VCaP (cell line): ENCODE measurements around the gene RPS29.
A peak's percentile ranks its signal among the peaks of the same experiment; 100 is the strongest.

ENCODE experiments used
- H3K27ac ChIP-seq: fragments of 450-650 bp; 2 replicates; pipeline ENCODE4 v1.5.1; 2017
- CTCF ChIP-seq: fragments of 450-650 bp; conservative IDR thresholded peaks from 2 replicates; pipeline ENCODE4 v1.5.1; 2017; ENCODE audit warnings: mild to moderate bottlenecking, moderate library complexity

RPS29 gene

DNA sequence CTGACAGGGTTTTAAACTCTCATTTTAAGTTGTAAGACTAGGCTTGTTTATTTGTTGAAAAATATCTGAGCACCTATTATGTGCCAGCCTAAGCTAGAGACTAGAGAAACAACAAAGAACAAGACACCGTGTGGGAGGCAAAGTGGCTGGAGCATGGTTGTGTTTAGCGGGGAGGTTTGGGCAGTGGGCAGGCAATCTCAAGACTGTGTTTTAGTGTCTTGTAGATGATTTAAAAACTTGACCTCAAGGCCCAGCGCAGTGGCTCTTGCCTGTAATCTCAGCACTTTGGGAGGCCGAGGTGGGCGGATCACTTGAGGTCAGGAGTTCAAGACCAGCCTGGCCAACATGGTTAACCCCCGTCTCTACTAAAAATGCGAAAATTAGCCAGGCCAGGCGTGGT, 26.5 kb upstream of the RPS29 start:
- TF ChIP-seq CTCF: no peak
- no peak overlapping the region for H3K27ac ChIP-seq

DNA sequence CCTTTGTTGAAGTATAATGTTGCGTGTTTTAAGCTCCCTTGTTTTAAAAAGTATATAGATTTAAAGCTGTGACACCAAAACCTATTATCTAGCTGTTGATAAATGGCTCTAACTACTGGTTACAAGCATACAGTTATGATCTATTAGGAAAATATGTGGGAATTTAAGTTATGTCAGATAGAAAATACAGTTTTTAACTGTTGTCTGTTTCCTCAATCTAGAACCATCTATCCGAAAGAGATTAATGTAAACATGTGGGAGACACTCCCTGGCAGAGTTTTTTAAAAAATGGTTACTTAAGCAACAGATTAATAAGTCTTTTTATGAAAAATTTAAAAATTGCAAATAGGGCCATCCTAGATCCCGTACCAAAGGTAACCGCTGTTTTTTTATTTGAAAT, 26.1 kb upstream of the RPS29 start:
- no peak overlapping the region for H3K27ac ChIP-seq
- no peak for TF ChIP-seq CTCF

GRCh38 chr14:49607583-49607982, 21.4 kb upstream of the RPS29 start:
- H3K27ac ChIP-seq: no peak overlapping the region
- TF ChIP-seq CTCF: no peak

- peak within 1 kb of the TSS; percentile 98 for H3K27ac ChIP-seq
- TF ChIP-seq CTCF: no peak
Measured at GRCh38 chr14:49598485-49599300, 12.5 kb upstream of the RPS29 start, which contains the start of gene LRR1. TSS of gene LRR1 (plus strand) at chr14:49598940. CDS start at chr14:49599021, 81 bp downstream.

DNA sequence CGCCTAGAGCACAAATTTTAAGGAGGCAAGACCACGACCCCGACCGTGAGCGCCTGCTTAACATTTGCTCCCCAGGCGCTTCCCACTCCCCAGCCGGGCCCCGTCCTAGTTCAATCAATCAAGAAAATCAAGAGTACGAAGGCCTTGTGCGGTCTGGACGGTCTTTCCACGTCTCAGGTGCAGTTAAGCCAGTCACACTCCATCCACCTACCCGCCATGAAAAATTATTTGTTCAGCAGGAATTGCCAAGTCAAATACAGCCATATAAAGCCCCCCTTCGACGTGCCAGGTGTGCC, 12.0 kb upstream of the RPS29 start:
- H3K27ac ChIP-seq: peak overlapping the region; percentile 98
- no peak for TF ChIP-seq CTCF

GRCh38 chr14:49594347-49595091, 8.3 kb upstream of the RPS29 start:
- peak overlapping the region; percentile 62 for H3K27ac ChIP-seq
- TF ChIP-seq CTCF: no peak

- TF ChIP-seq CTCF: no peak
Measured at GRCh38 chr14:49593016-49593415, 6.8 kb upstream of the RPS29 start.

More at GRCh38 chr14:49593016-49593415, 6.8 kb upstream of the RPS29 start:
- H3K27ac ChIP-seq: no peak overlapping the region
